ENCODE results near the gene AFTPH.

GRCh38 chr2:64625299-64626145 lies 101.4 kb downstream of the AFTPH start:
- no peak for TF ChIP-seq EZH2 (IDR thresholded peaks at IDR 0.05; ENCODE audit: borderline replicate concordance, low read length)
- peak in 1 of 2 donors; percentile 6 for TF ChIP-seq CTCF (conservative IDR thresholded peaks at IDR 0.05 in 1 of 2, IDR thresholded peaks at IDR 0.05 in 1 of 2; ENCODE audit: extremely low read depth in 1 of 2, insufficient read depth in 1 of 2, low read depth in 1 of 2, low read length in 2 of 2)
